ENCODE results near the gene SLC25A6. TPM values are rescaled to one million over a fixed set of nuclear protein-coding genes. Genes with fewer than 3 reads are reported as not detected.

SLC25A6 gene
- total and polyA plus RNA-seq, 2 of the 13 experiments (the other 11 are each of a cell fraction or from before 2014, with no cell fraction given) = 138 to 581 TPM

GRCh38 chrX:1387141-1387776, 4.7 kb downstream of the SLC25A6 start:
- in situ Hi-C loops (cut with HindIII; ENCODE audit: extremely low pct_ligation_motif_present, low pct_unique_long_range_greater_than_20kb) = no loop called here
- H3K4me1 ChIP-seq (ENCODE audit: insufficient read depth, low read length) = peaks cover 39% of the 10 kb centered on the region
- FAIRE-seq = no peak

GRCh38 chrX:1386338-1387127, 5.4 kb downstream of the SLC25A6 start:
- ATAC-seq = no peak
- no TSS peak for BruUV-seq (replicated peaks)
- H3K36me3 ChIP-seq (replicated peaks in 1 of 2; ENCODE audit: control insufficient read depth in 1 of 2, insufficient read depth in 2 of 2, low read length in 2 of 2) = peaks cover 33 to 64% of the 10 kb centered on the region in 2 experiments
- no peaks in the 10 kb centered on the region for H3K9me3 ChIP-seq (ENCODE audit: low read length)
- H3K4me1 ChIP-seq (ENCODE audit: insufficient read depth, low read length) = peaks cover 46% of the 10 kb centered on the region
- H4K20me1 ChIP-seq (ENCODE audit: insufficient read depth, low read length) = peaks cover 70% of the 10 kb centered on the region
- no peak overlapping the region for H2AFZ ChIP-seq (ENCODE audit: low read length)
- H3K27ac ChIP-seq (ENCODE audit: extremely low read length, insufficient read depth, low read length) = no peak overlapping the region
- no peak overlapping the region for H3K9ac ChIP-seq (ENCODE audit: insufficient read depth, low read depth, low read length)
- no peak for FAIRE-seq
- no peaks in the 10 kb centered on the region; a peak in 1 of 5 replicates for H3K27me3 ChIP-seq (ENCODE audit: control insufficient read depth in 1 of 2, insufficient read depth in 2 of 2, low read length in 2 of 2)
- peak; percentile 52 for TF ChIP-seq AGO2 (optimal IDR thresholded peaks at IDR 0.05; ENCODE audit: low read depth, low read length)
- TF ChIP-seq RBFOX2 (IDR thresholded peaks at IDR 0.05; ENCODE audit: low read depth, low read length) = 0 out of 2 replicates have a peak, but pooled peaks have one; percentile 11
- no peak for TF ChIP-seq RORA (CRISPR knock-in tag; IDR thresholded peaks at IDR 0.05)
- no peak for TF ChIP-seq ZFY (CRISPR knock-in tag; IDR thresholded peaks at IDR 0.05)
- ChIA-PET POLR2A (no interaction called here), CTCF (ENCODE audit: low intra/inter-chr PET ratio, low total read pairs) (no interaction called here)
- intact Hi-C loops (cut with micrococcal nuclease; ENCODE audit: unreplicated experiment) = no loop called here
- no peak overlapping the region for H3K4me2 ChIP-seq (ENCODE audit: low read depth, low read length)
- 98% methylated on average over 39 of the region's 41 CpGs for WGBS (ENCODE audit: low lambda C conversion rate)
- no peak overlapping the region for H3K4me3 ChIP-seq (replicated peaks in 1 of 3; ENCODE audit: insufficient read depth in 1 of 3, low read depth in 2 of 3, low read length in 3 of 3)
- H3K79me2 ChIP-seq (ENCODE audit: insufficient read depth, low read length) = peaks cover 35% of the 10 kb centered on the region
- in situ Hi-C loops (cut with HindIII; ENCODE audit: extremely low pct_ligation_motif_present, low pct_unique_long_range_greater_than_20kb) = no loop called here
- DNase-seq (ENCODE audit: low spot score) = no peak

More at GRCh38 chrX:1387141-1387776, 4.7 kb downstream of the SLC25A6 start:
- POLR2A ChIA-PET = no interaction called here
- H3K4me2 ChIP-seq (ENCODE audit: low read depth, low read length) = no peak overlapping the region
- H3K9me3 ChIP-seq (ENCODE audit: low read length) = no peaks in the 10 kb centered on the region
- intact Hi-C loops (cut with micrococcal nuclease; ENCODE audit: unreplicated experiment) = no loop called here
- TF ChIP-seq RBM22 (optimal IDR thresholded peaks at IDR 0.05; ENCODE audit: low read length) = peak; percentile 81
- TF ChIP-seq RBFOX2 (IDR thresholded peaks at IDR 0.05; ENCODE audit: low read depth, low read length) = peak; percentile 92
- no peak for TF ChIP-seq PHF5A (CRISPR knock-in tag; IDR thresholded peaks at IDR 0.05; ENCODE audit: low read depth, unreplicated experiment)
- TF ChIP-seq ZBTB20 (CRISPR knock-in tag; IDR thresholded peaks at IDR 0.05; ENCODE audit: borderline replicate concordance, low read depth) = no peak
- peak; percentile 95 for TF ChIP-seq AGO2 (optimal IDR thresholded peaks at IDR 0.05; ENCODE audit: low read depth, low read length)
- TF ChIP-seq HNRNPL (IDR thresholded peaks at IDR 0.05; ENCODE audit: low read depth, low read length) = 0 out of 2 replicates have a peak, but pooled peaks have one; percentile 27
- DNase-seq (ENCODE audit: low spot score) = no peak
- peaks cover 35% of the 10 kb centered on the region for H3K79me2 ChIP-seq (ENCODE audit: insufficient read depth, low read length)
- CTCF ChIA-PET (ENCODE audit: low intra/inter-chr PET ratio, low total read pairs) = no interaction called here
- no peak overlapping the region for H3K4me3 ChIP-seq (replicated peaks in 1 of 3; ENCODE audit: insufficient read depth in 1 of 3, low read depth in 2 of 3, low read length in 3 of 3)
- H2AFZ ChIP-seq (ENCODE audit: low read length) = no peak overlapping the region
- no peak for ATAC-seq
- 96% methylated on average over 19 of the region's 43 CpGs for WGBS (ENCODE audit: low lambda C conversion rate)
- H3K27ac ChIP-seq (ENCODE audit: extremely low read length, insufficient read depth, low read length) = no peak overlapping the region
- peaks cover 70% of the 10 kb centered on the region for H4K20me1 ChIP-seq (ENCODE audit: insufficient read depth, low read length)
- no peaks in the 10 kb centered on the region; a peak in 1 of 5 replicates for H3K27me3 ChIP-seq (ENCODE audit: control insufficient read depth in 1 of 2, insufficient read depth in 2 of 2, low read length in 2 of 2)
- H3K9ac ChIP-seq (ENCODE audit: insufficient read depth, low read depth, low read length) = no peak overlapping the region
- peaks cover 33 to 64% of the 10 kb centered on the region in 2 experiments for H3K36me3 ChIP-seq (replicated peaks in 1 of 2; ENCODE audit: control insufficient read depth in 1 of 2, insufficient read depth in 2 of 2, low read length in 2 of 2)
- no TSS peak for BruUV-seq (replicated peaks)
